Activated CD4-positive, alpha-beta memory T cell treated with anti-CD3 and anti-CD28 coated beads, Interleukin-2, amount 10 ng/mL, durations not matched to agents 7 days and 5 days (primary cell): ENCODE results near the gene MS4A6E. TPM values are rescaled to one million over a fixed set of nuclear protein-coding genes. Genes with fewer than 3 reads are reported as not detected.
"Not testable (repeated sequence)": the region's sequence is repeated elsewhere in the genome, so short reads cannot be mapped to it uniquely, and the experiment has no call there.

Experiments
- CTCF ChIA-PET: fragments of 350-600 bp; sonication (Branson Sonifier 250); formaldehyde crosslinking; loops from one replicate; lab custom pipeline; 2021; ENCODE audit warnings: antibody characterized with exemption, inconsistent platforms; lab: Charles Lee
- POLR2A ChIA-PET: fragments of 350-600 bp; sonication (Branson Sonifier 250); formaldehyde crosslinking; loops from one replicate; lab custom pipeline; 2021; ENCODE audit warnings: antibody characterized with exemption; lab: Charles Lee
- DNase-seq: peaks from one replicate; pipeline ENCODE4 v3.0.0-alpha.2; 2020
- H3K27ac Mint-ChIP-seq: one replicate; pipeline ENCODE4 v1.8.0; 2021; ENCODE audit warnings: mild to moderate bottlenecking, mixed read lengths
- H3K27me3 Mint-ChIP-seq: one replicate; pipeline ENCODE4 v1.8.0; 2021; ENCODE audit warnings: mixed read lengths
- H3K36me3 Mint-ChIP-seq: one replicate; pipeline ENCODE4 v1.8.0; 2021; ENCODE audit warnings: low read depth, mixed read lengths
- H3K4me1 Mint-ChIP-seq: one replicate; pipeline ENCODE4 v1.8.0; 2021; ENCODE audit warnings: mixed read lengths
- H3K4me3 Mint-ChIP-seq: one replicate; pipeline ENCODE4 v1.8.0; 2021; ENCODE audit warnings: mild to moderate bottlenecking, mixed read lengths
- H3K9me3 Mint-ChIP-seq: one replicate; pipeline ENCODE4 v1.8.0; 2021; ENCODE audit warnings: mixed read lengths
- total RNA-seq, 2 experiments: library from RNA; stranded (reverse); gene quantifications; one replicate each; pipeline ENCODE4 v1.2.3, GENCODE V29; 2021

MS4A6E gene
- total RNA-seq, 2 experiments from 2014 or later, result not detected

- peaks cover 15% of the 10 kb centered on the region for H3K27me3 Mint-ChIP-seq
- ChIA-PET CTCF (interaction anchor here (0.9 to 2.1 kb wide), 6 partner anchors 9 to 52 kb away, joined by 3 to 10 read pairs (median 4); no protein-coding TSS in a partner anchor), POLR2A (no interaction called here)
- H3K9me3 Mint-ChIP-seq, result no peaks in the 10 kb centered on the region
- no peaks in the 10 kb centered on the region for H3K36me3 Mint-ChIP-seq
- no peak overlapping the region for H3K4me3 Mint-ChIP-seq
- H3K4me1 Mint-ChIP-seq, result no peaks in the 10 kb centered on the region
- no peak for DNase-seq
- no peak overlapping the region for H3K27ac Mint-ChIP-seq
These were observed 18.4 kb downstream of the MS4A6E start for GRCh38 chr11:60345489-60345888.

GRCh38 chr11:60347084-60347797 is 20.2 kb downstream of the MS4A6E start:
- CTCF ChIA-PET, result no interaction called here
- no peak overlapping the region for H3K27ac Mint-ChIP-seq

GRCh38 chr11:60348116-60348515 is 21.1 kb downstream of the MS4A6E start:
- no peak overlapping the region for H3K4me3 Mint-ChIP-seq
- H3K27me3 Mint-ChIP-seq, result peaks cover 12% of the 10 kb centered on the region
- H3K9me3 Mint-ChIP-seq, result no peaks in the 10 kb centered on the region
- CTCF ChIA-PET, result interaction anchor here (0.7 kb wide), 1 partner anchor 271 kb away, joined by 3 read pairs; no protein-coding TSS in a partner anchor
- no peak overlapping the region for H3K27ac Mint-ChIP-seq
- POLR2A ChIA-PET, result no interaction called here
- H3K36me3 Mint-ChIP-seq, result no peaks in the 10 kb centered on the region
- no peaks in the 10 kb centered on the region for H3K4me1 Mint-ChIP-seq
- DNase-seq, result no peak

More at GRCh38 chr11:60347084-60347797, 20.2 kb downstream of the MS4A6E start:
- Mint-ChIP-seq H3K9me3 (no peaks in the 10 kb centered on the region), H3K4me1 (no peaks in the 10 kb centered on the region), H3K27me3 (peaks cover 8% of the 10 kb centered on the region), H3K36me3 (no peaks in the 10 kb centered on the region), H3K4me3 (no peak overlapping the region)
- POLR2A ChIA-PET, result no interaction called here
- no peak for DNase-seq

- POLR2A ChIA-PET, result no interaction called here
- Mint-ChIP-seq H3K36me3 (no peaks in the 10 kb centered on the region), H3K27ac (no peak overlapping the region)
These were observed 22.9 kb downstream of the MS4A6E start for GRCh38 chr11:60349990-60350389.

GRCh38 chr11:60357771-60358170 is 30.7 kb downstream of the MS4A6E start:
- Mint-ChIP-seq H3K4me3 (no peak overlapping the region), H3K36me3 (no peaks in the 10 kb centered on the region), H3K9me3 (no peaks in the 10 kb centered on the region), H3K4me1 (no peaks in the 10 kb centered on the region), H3K27me3 (peaks cover 12% of the 10 kb centered on the region), H3K27ac (no peak overlapping the region)
- DNase-seq, result no peak
- POLR2A ChIA-PET, result no interaction called here
- CTCF ChIA-PET, result no interaction called here

More at GRCh38 chr11:60349990-60350389, 22.9 kb downstream of the MS4A6E start:
- DNase-seq, result no peak
- no peak overlapping the region for H3K4me3 Mint-ChIP-seq
- H3K4me1 Mint-ChIP-seq, result no peaks in the 10 kb centered on the region
- CTCF ChIA-PET, result interaction anchor here (0.8 kb wide), 1 partner anchor 13 kb away, joined by 3 read pairs; no protein-coding TSS in a partner anchor
- H3K9me3 Mint-ChIP-seq, result no peaks in the 10 kb centered on the region
- peaks cover 12% of the 10 kb centered on the region for H3K27me3 Mint-ChIP-seq

- H3K27ac Mint-ChIP-seq, result no peak overlapping the region
- H3K4me1 Mint-ChIP-seq, result peaks cover 2% of the 10 kb centered on the region
- DNase-seq, result no peak
- H3K36me3 Mint-ChIP-seq, result no peaks in the 10 kb centered on the region
- H3K9me3 Mint-ChIP-seq, result no peaks in the 10 kb centered on the region
- POLR2A ChIA-PET, result no interaction called here
- H3K4me3 Mint-ChIP-seq, result no peak overlapping the region
- CTCF ChIA-PET, result no interaction called here
- peaks cover 26% of the 10 kb centered on the region for H3K27me3 Mint-ChIP-seq
These were observed 33.6 kb downstream of the MS4A6E start for GRCh38 chr11:60360621-60361020.

GRCh38 chr11:60362241-60362640 is 35.2 kb downstream of the MS4A6E start:
- H3K36me3 Mint-ChIP-seq, result no peaks in the 10 kb centered on the region
- POLR2A ChIA-PET, result no interaction called here
- no peak for DNase-seq
- CTCF ChIA-PET, result interaction anchor here (2.0 to 2.4 kb wide), 4 partner anchors 17 to 257 kb away, joined by 6 to 18 read pairs (median 12); no protein-coding TSS in a partner anchor
- H3K9me3 Mint-ChIP-seq, result no peaks in the 10 kb centered on the region
- H3K27me3 Mint-ChIP-seq, result peaks cover 24% of the 10 kb centered on the region
- H3K27ac Mint-ChIP-seq, result no peak overlapping the region
- no peak overlapping the region for H3K4me3 Mint-ChIP-seq
- peaks cover 2% of the 10 kb centered on the region for H3K4me1 Mint-ChIP-seq

- Mint-ChIP-seq H3K27ac (no peak overlapping the region), H3K27me3 (peaks cover 26% of the 10 kb centered on the region), H3K4me1 (peaks cover 2% of the 10 kb centered on the region), H3K36me3 (no peaks in the 10 kb centered on the region), H3K9me3 (no peaks in the 10 kb centered on the region), H3K4me3 (no peak overlapping the region)
- ChIA-PET CTCF (interaction anchor here (0.7 to 2.4 kb wide), 22 partner anchors 8 to 401 kb away, joined by 3 to 18 read pairs (median 4); no protein-coding TSS in a partner anchor), POLR2A (no interaction called here)
- peak; percentile 55 for DNase-seq
These were observed 36.8 kb downstream of the MS4A6E start for GRCh38 chr11:60363542-60364470.

GRCh38 chr11:60366262-60366904 is 39.3 kb downstream of the MS4A6E start:
- POLR2A ChIA-PET, H3K4me3 Mint-ChIP-seq, H3K9me3 Mint-ChIP-seq, H3K36me3 Mint-ChIP-seq, H3K27ac Mint-ChIP-seq, DNase-seq, H3K4me1 Mint-ChIP-seq: not testable (repeated sequence)
- H3K27me3 Mint-ChIP-seq, result peaks cover 33% of the 10 kb centered on the region
- CTCF ChIA-PET, result interaction anchor here (1.7 kb wide), 1 partner anchor 21 kb away, joined by 5 read pairs; no protein-coding TSS in a partner anchor

- H3K27me3 Mint-ChIP-seq, result peaks cover 29% of the 10 kb centered on the region
- H3K27ac Mint-ChIP-seq, result no peak overlapping the region
- no peaks in the 10 kb centered on the region for H3K9me3 Mint-ChIP-seq
- peaks cover 2% of the 10 kb centered on the region for H3K4me1 Mint-ChIP-seq
- H3K4me3 Mint-ChIP-seq, result no peak overlapping the region
- no peak for DNase-seq
- no peaks in the 10 kb centered on the region for H3K36me3 Mint-ChIP-seq
- ChIA-PET CTCF (interaction anchor here (1.5 kb wide), 1 partner anchor 252 kb away, joined by 4 read pairs; no protein-coding TSS in a partner anchor), POLR2A (no interaction called here)
These were observed 40.0 kb downstream of the MS4A6E start for GRCh38 chr11:60367009-60367408.

GRCh38 chr11:60367896-60368295 is 40.8 kb downstream of the MS4A6E start:
- CTCF ChIA-PET, result interaction anchor here (1.5 kb wide), 1 partner anchor 251 kb away, joined by 4 read pairs; no protein-coding TSS in a partner anchor
- DNase-seq, result no peak
- POLR2A ChIA-PET, result no interaction called here
- peaks cover 2% of the 10 kb centered on the region for H3K4me1 Mint-ChIP-seq
- H3K27ac Mint-ChIP-seq, result no peak overlapping the region
- H3K9me3 Mint-ChIP-seq, result no peaks in the 10 kb centered on the region
- H3K4me3 Mint-ChIP-seq, result no peak overlapping the region
- no peaks in the 10 kb centered on the region for H3K36me3 Mint-ChIP-seq
- H3K27me3 Mint-ChIP-seq, result peaks cover 32% of the 10 kb centered on the region

- Mint-ChIP-seq H3K9me3 (no peaks in the 10 kb centered on the region), H3K36me3 (no peaks in the 10 kb centered on the region), H3K4me1 (no peaks in the 10 kb centered on the region), H3K4me3 (no peak overlapping the region), H3K27me3 (peaks cover 17% of the 10 kb centered on the region), H3K27ac (no peak overlapping the region)
- no peak for DNase-seq
- ChIA-PET CTCF (interaction anchor here (1.1 kb wide), 1 partner anchor 25 kb away, joined by 3 read pairs; no protein-coding TSS in a partner anchor), POLR2A (no interaction called here)
These were observed 43.3 kb downstream of the MS4A6E start for GRCh38 chr11:60370252-60370810.
